OCI-LY3 (cell line): ENCODE results near the gene MYCBP2.
"Not testable (repeated sequence)": the region's sequence is repeated elsewhere in the genome, so short reads cannot be mapped to it uniquely, and the experiment has no call there.

Source experiments
- H2AFZ ChIP-seq: fragments of 200-600, 300-600 bp; shearing (Covaris generic); 2 replicates; pipeline ENCODE4 v1.6.0; 2014; ENCODE audit warnings: antibody characterized with exemption, low read depth, low read length
- H3K27ac ChIP-seq: fragments of 200-600, 300-600 bp; sonication (generic); 2 replicates; pipeline ENCODE4 v1.5.1; 2014; ENCODE audit warnings: mild to moderate bottlenecking, low read length, moderate library complexity, mixed read lengths
- H3K27me3 ChIP-seq: fragments of 200-600, 300-600 bp; sonication (generic); 2 replicates; pipeline ENCODE4 v1.6.1; 2014; ENCODE audit warnings: low read depth, low read length, mixed read lengths
- H3K36me3 ChIP-seq: fragments of 200-600, 300-600 bp; sonication (generic); replicated peaks from 2 replicates; pipeline ENCODE3; 2014; ENCODE audit warnings: low read depth, low read length, mixed read lengths
- H3K4me1 ChIP-seq: fragments of 300-600, 200-600 bp; sonication (generic); 2 replicates; pipeline ENCODE4 v1.6.1; 2014; ENCODE audit warnings: low read length, mixed read lengths
- H3K4me2 ChIP-seq: fragments of 200-600, 300-600 bp; sonication (generic); 2 replicates; pipeline ENCODE4 v1.6.1; 2014; ENCODE audit warnings: low read length, mixed read lengths
- H3K4me3 ChIP-seq: fragments of 300-600, 200-600 bp; sonication (generic); 2 replicates; pipeline ENCODE4 v1.5.1; 2014; ENCODE audit warnings: antibody characterized with exemption, mild to moderate bottlenecking, low read length, moderate library complexity
- H3K79me2 ChIP-seq: fragments of 300-600, 200-600 bp; shearing (Covaris generic); 2 replicates; pipeline ENCODE4 v1.6.1; 2014; ENCODE audit warnings: mild to moderate bottlenecking, low read length, mixed read lengths
- H3K9ac ChIP-seq: fragments of 300-600, 200-600 bp; shearing (Covaris generic); 2 replicates; pipeline ENCODE4 v1.6.0; 2014; ENCODE audit warnings: mild to moderate bottlenecking, low read length, moderate library complexity
- H3K9me3 ChIP-seq: fragments of 200-600, 300-600 bp; shearing (Covaris generic); 2 replicates; pipeline ENCODE4 v1.6.1; 2014; ENCODE audit warnings: low read length, mixed read lengths; ENCODE audit not compliant: insufficient read depth
- H4K20me1 ChIP-seq: fragments of 200-600, 300-600 bp; sonication (generic); 2 replicates; pipeline ENCODE4 v1.6.1; 2016; ENCODE audit warnings: low read length, mixed read lengths; ENCODE audit not compliant: insufficient read depth
- EZH2phosphoT487 ChIP-seq: fragments of 200-600 bp; shearing (Covaris generic); IDR thresholded peaks from 2 replicates; pipeline ENCODE4 v1.6.1; 2018; ENCODE audit warnings: antibody characterized with exemption, mixed run types, low read depth
- TF ChIP-seq, protein P1 (sequence below): fragments of 200-600, 300-600 bp; sonication (generic); IDR thresholded peaks from 2 replicates; pipeline ENCODE4 v1.5.1; 2014; ENCODE audit warnings: antibody characterized with exemption, low read length, low read depth

The MYCBP2 gene

DNA sequence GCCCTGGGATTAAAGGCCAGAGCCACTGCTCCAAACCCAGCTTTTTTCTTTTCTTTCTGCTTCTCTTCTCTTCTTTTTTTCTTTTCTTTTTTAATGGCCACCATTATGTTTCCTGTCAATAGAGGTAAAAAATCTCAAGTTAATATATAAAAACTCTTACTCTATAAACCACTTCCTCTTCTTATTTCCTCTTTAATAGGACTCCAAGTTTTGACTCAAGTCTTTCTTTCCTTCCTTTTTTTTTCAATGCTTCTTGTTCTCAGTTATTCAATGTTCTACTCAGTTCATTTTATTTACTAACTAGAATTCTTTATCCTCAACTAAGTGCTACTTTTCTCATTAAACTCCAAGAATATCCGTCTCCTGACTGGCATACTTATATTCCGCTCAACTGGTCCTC lies 27.1 kb upstream of the MYCBP2 start:
- Histone ChIP-seq H3K9me3 (no peaks in the 10 kb centered on the region), H3K27me3 (no peaks in the 10 kb centered on the region), H2AFZ (0 out of 2 replicates have a peak overlapping the region, but pooled peaks have one; percentile 13), H3K4me3 (peak overlapping the region; percentile 31; the same call in 1 of the 2 replicates), H4K20me1 (no peaks in the 10 kb centered on the region), H3K79me2 (no peaks in the 10 kb centered on the region), H3K27ac (peak overlapping the region; percentile 78), H3K4me1 (peaks cover 47% of the 10 kb centered on the region), H3K9ac (peak overlapping the region; percentile 7; the same call in 1 of the 2 replicates), H3K4me2 (peak overlapping the region; percentile 68), H3K36me3 (no peaks in the 10 kb centered on the region)
- TF ChIP-seq EZH2phosphoT487, result no peak

DNA sequence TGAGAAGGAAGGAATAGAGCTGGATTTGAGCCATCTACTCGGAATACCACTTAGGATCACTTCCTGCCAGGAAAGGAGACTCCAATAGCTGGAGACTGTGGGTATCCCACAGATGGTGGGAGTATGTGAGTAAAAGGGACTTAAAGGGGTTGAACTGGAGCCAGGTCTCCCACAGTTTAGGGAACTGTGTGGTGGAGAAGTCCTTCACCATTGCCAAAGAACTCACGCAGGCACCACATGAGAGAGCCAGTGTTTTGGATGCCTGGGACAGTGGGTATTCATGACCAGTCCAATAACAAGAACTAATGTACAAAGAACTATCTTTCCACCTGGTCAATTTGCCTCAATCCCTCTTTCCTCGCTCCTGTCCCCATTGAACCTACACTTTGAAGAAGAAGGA lies 24.4 kb upstream of the MYCBP2 start:
- Histone ChIP-seq H3K4me1 (peaks cover 54% of the 10 kb centered on the region), H3K36me3 (no peaks in the 10 kb centered on the region), H3K79me2 (no peaks in the 10 kb centered on the region), H4K20me1 (no peaks in the 10 kb centered on the region), H3K9me3 (no peaks in the 10 kb centered on the region), H3K27me3 (no peaks in the 10 kb centered on the region), H3K4me2 (no peak overlapping the region), H3K9ac (no peak overlapping the region), H2AFZ (no peak overlapping the region), H3K27ac (no peak overlapping the region), H3K4me3 (no peak overlapping the region)
- TF ChIP-seq, protein P1, sequence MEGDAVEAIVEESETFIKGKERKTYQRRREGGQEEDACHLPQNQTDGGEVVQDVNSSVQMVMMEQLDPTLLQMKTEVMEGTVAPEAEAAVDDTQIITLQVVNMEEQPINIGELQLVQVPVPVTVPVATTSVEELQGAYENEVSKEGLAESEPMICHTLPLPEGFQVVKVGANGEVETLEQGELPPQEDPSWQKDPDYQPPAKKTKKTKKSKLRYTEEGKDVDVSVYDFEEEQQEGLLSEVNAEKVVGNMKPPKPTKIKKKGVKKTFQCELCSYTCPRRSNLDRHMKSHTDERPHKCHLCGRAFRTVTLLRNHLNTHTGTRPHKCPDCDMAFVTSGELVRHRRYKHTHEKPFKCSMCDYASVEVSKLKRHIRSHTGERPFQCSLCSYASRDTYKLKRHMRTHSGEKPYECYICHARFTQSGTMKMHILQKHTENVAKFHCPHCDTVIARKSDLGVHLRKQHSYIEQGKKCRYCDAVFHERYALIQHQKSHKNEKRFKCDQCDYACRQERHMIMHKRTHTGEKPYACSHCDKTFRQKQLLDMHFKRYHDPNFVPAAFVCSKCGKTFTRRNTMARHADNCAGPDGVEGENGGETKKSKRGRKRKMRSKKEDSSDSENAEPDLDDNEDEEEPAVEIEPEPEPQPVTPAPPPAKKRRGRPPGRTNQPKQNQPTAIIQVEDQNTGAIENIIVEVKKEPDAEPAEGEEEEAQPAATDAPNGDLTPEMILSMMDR, result no peak

DNA sequence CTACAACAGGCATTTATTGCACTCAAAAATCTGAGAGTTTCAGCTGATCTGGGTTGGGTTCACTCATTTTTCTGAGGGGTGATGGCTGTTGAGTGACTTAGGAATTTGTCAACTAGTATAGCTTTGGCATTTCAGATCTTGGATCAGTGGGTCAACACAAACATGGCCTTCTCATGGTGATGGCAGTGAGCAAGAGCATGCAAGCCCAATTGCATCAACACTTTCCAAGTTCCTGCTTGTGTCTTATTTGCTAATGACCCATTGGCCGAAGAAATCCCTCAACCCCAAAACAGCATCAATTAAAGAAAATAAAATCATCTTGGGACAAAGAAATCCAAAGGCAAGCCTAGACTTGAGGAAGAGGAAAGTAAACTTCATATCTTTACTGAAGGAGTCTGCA lies 23.9 kb upstream of the MYCBP2 start:
- Histone ChIP-seq H3K27ac (no peak overlapping the region), H3K36me3 (no peaks in the 10 kb centered on the region), H3K4me3 (no peak overlapping the region), H3K9me3 (no peaks in the 10 kb centered on the region), H2AFZ (no peak overlapping the region), H3K4me2 (no peak overlapping the region), H3K79me2 (no peaks in the 10 kb centered on the region), H3K4me1 (peaks cover 59% of the 10 kb centered on the region), H3K9ac (no peak overlapping the region), H3K27me3 (no peaks in the 10 kb centered on the region), H4K20me1 (no peaks in the 10 kb centered on the region)
- no peak for TF ChIP-seq EZH2phosphoT487
- TF ChIP-seq, protein P1, result no peak

DNA sequence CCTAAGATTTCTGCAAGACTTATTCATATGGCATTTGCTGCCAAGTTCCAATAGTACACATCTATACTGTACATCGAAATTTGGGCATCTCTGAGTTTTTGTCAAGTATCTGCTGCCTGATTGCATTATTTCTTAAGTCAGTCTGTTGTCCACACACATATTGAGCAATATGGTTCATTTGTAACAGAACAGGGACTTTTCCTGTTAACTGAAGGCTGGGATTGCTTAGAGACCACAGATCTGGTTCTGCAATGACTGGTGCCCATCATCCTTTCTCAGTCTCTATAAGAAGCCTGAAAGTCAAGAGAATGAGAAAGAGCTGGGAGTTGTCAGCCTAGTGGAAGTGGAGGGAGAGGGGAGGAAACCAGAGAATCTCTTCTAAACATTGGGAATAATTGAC lies 22.5 kb upstream of the MYCBP2 start:
- Histone ChIP-seq H4K20me1 (no peaks in the 10 kb centered on the region), H3K27ac (no peak overlapping the region), H3K4me3 (no peak overlapping the region)

DNA sequence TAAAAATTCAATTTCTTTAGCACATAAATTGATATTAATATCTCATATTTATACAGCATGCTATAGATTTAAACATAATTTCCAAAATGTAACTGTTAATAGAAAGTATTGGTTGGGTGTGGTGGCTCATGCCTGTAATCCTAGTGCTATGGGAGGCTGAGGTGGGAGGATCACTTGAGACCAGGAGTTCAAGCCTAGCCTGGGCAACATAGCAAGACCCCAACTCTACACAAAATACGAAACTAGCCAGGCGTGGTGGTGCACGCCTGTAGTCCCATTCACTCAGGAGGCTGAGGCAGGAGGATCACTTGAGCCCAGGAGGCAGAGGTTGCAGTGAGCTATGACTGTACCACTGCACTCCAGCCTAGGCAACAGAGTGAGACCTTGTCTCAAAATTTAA lies 20.5 kb upstream of the MYCBP2 start:
- not testable (repeated sequence) for H3K9me3 ChIP-seq, H3K36me3 ChIP-seq, H4K20me1 ChIP-seq, H3K4me3 ChIP-seq, H3K9ac ChIP-seq, H3K79me2 ChIP-seq, H3K4me2 ChIP-seq, H2AFZ ChIP-seq, H3K27me3 ChIP-seq
- peak overlapping the region; percentile 92; the same call in 1 of the 2 replicates for H3K27ac ChIP-seq
- H3K4me1 ChIP-seq, result peaks cover 65% of the 10 kb centered on the region

More for the DNA sequence above, 22.5 kb upstream of the MYCBP2 start:
- Histone ChIP-seq H2AFZ (no peak overlapping the region), H3K79me2 (no peaks in the 10 kb centered on the region), H3K9ac (no peak overlapping the region), H3K27me3 (no peaks in the 10 kb centered on the region), H3K4me1 (peaks cover 67% of the 10 kb centered on the region), H3K36me3 (no peaks in the 10 kb centered on the region), H3K4me2 (no peak overlapping the region), H3K9me3 (no peaks in the 10 kb centered on the region)
- no peak for TF ChIP-seq EZH2phosphoT487
- TF ChIP-seq, protein P1, result no peak
